GOT3 (cell line): ENCODE data around the gene MECR.
"Not testable (repeated sequence)": the region's sequence is repeated elsewhere in the genome, so short reads cannot be mapped to it uniquely, and the experiment has no call there.

Experiments used
- DNase-seq: peaks from one replicate; lab custom pipeline; 2025; ENCODE audit warnings: mixed read lengths; lab: John Stamatoyannopoulos, UW

MECR gene

GRCh38 chr1:29167904-29168303, 62.8 kb downstream of the MECR start:
- no peak for DNase-seq

- no peak for DNase-seq
Measured at GRCh38 chr1:29166291-29166878, 64.3 kb downstream of the MECR start.

GRCh38 chr1:29164588-29164987, 66.1 kb downstream of the MECR start:
- no peak for DNase-seq

GRCh38 chr1:29162476-29163138, 68.1 kb downstream of the MECR start:
- no peak for DNase-seq

- DNase-seq = no peak
Measured at GRCh38 chr1:29162025-29162424, 68.7 kb downstream of the MECR start.

- no peak for DNase-seq
Measured at GRCh38 chr1:29159773-29160172, 71.0 kb downstream of the MECR start.

- DNase-seq = no peak
Measured at GRCh38 chr1:29157269-29157601, 73.5 kb downstream of the MECR start.

GRCh38 chr1:29156543-29157268, 74.0 kb downstream of the MECR start:
- DNase-seq = no peak

GRCh38 chr1:29152046-29152805, 78.5 kb downstream of the MECR start:
- no peak for DNase-seq

GRCh38 chr1:29150346-29150745, 80.4 kb downstream of the MECR start:
- not testable (repeated sequence) for DNase-seq

- no peak for DNase-seq
Measured at GRCh38 chr1:29148656-29149491, 81.9 kb downstream of the MECR start.

- DNase-seq = no peak
Measured at GRCh38 chr1:29145739-29146437, 84.8 kb downstream of the MECR start.

- DNase-seq = no peak
Measured at GRCh38 chr1:29144178-29144577, 86.6 kb downstream of the MECR start.

- DNase-seq = no peak
Measured at GRCh38 chr1:29142714-29143113, 88.0 kb downstream of the MECR start.
